HL-60 (cell line): ENCODE measurements around the gene MISP3.

ENCODE experiments used
- DNase-seq, 2 experiments: peaks; one replicate each; pipeline ENCODE4 v3.0.0-alpha.2; 2010 to 2020; ENCODE audit warnings: low read depth in 1 of 2, low spot score in 1 of 2
- H3K27ac ChIP-seq: fragments of 250-450 bp; sonication (Bioruptor Pico); replicated peaks from 2 replicates; pipeline ENCODE4 v1.5.1; 2020; ENCODE audit warnings: mild to moderate bottlenecking, moderate library complexity
- H3K27me3 ChIP-seq: fragments of 250-450 bp; sonication (Bioruptor Pico); 2 replicates; pipeline ENCODE4 v1.5.1; 2021; ENCODE audit warnings: mild to moderate bottlenecking, moderate library complexity; ENCODE audit not compliant: insufficient read depth, poor library complexity, severe bottlenecking
- H3K4me3 ChIP-seq: replicated peaks from 2 replicates; pipeline ENCODE4 v1.5.1; 2011; ENCODE audit warnings: mild to moderate bottlenecking, control low read depth, low read length; ENCODE audit not compliant: insufficient read depth
- CTCF ChIP-seq: IDR thresholded peaks from one replicate; pipeline ENCODE4 v1.5.1; 2011; ENCODE audit warnings: low read length, control low read depth, inconsistent platforms; ENCODE audit not compliant: insufficient read depth
- GABPA ChIP-seq: IDR thresholded peaks from 2 replicates; pipeline ENCODE4 v1.6.1; 2012; ENCODE audit warnings: low read depth
- POLR2AphosphoS5 ChIP-seq: IDR thresholded peaks from 2 replicates; pipeline ENCODE4 v1.6.1; 2012; ENCODE audit warnings: low read depth
- SPI1 ChIP-seq: IDR thresholded peaks from 2 replicates; pipeline ENCODE4 v1.6.1; 2012; ENCODE audit warnings: low read depth, mild to moderate bottlenecking, borderline replicate concordance
- TF ChIP-seq, protein P1 (sequence below): IDR thresholded peaks from 2 replicates; pipeline ENCODE4 v1.6.1; 2012; ENCODE audit warnings: low read depth; ENCODE audit not compliant: insufficient replicate concordance

The MISP3 gene

DNA sequence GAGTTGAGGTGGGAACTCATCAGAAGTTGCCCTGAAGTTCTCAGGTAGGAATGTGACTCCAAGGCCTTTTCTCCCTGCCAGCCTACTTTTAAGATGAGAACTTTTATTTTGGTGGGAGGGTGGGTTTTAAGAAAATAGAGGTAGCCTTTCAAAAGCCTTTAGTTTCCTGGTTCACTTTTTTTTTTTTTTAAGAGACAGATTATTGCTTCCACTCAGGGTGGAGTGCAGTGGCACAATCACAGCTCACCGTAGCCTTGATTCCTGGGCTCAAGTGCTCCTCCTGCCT lies 10.0 kb downstream of the MISP3 start:
- H3K27me3 ChIP-seq: no peaks in the 10 kb centered on the region

GRCh38 chr19:14085309-14085995 lies 12.9 kb downstream of the MISP3 start, which contains the start of gene C19orf67:
Gene C19orf67, minus strand, starts transcription at chr19:14085783. Its CDS starts 156 bp downstream, at chr19:14085627.
- TF ChIP-seq CTCF (no peak), GABPA (no peak), SPI1 (no peak), POLR2AphosphoS5 (no peak)
- TF ChIP-seq, protein P1, sequence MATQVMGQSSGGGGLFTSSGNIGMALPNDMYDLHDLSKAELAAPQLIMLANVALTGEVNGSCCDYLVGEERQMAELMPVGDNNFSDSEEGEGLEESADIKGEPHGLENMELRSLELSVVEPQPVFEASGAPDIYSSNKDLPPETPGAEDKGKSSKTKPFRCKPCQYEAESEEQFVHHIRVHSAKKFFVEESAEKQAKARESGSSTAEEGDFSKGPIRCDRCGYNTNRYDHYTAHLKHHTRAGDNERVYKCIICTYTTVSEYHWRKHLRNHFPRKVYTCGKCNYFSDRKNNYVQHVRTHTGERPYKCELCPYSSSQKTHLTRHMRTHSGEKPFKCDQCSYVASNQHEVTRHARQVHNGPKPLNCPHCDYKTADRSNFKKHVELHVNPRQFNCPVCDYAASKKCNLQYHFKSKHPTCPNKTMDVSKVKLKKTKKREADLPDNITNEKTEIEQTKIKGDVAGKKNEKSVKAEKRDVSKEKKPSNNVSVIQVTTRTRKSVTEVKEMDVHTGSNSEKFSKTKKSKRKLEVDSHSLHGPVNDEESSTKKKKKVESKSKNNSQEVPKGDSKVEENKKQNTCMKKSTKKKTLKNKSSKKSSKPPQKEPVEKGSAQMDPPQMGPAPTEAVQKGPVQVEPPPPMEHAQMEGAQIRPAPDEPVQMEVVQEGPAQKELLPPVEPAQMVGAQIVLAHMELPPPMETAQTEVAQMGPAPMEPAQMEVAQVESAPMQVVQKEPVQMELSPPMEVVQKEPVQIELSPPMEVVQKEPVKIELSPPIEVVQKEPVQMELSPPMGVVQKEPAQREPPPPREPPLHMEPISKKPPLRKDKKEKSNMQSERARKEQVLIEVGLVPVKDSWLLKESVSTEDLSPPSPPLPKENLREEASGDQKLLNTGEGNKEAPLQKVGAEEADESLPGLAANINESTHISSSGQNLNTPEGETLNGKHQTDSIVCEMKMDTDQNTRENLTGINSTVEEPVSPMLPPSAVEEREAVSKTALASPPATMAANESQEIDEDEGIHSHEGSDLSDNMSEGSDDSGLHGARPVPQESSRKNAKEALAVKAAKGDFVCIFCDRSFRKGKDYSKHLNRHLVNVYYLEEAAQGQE: no peak
- no peak within 1 kb of the TSS for H3K4me3 ChIP-seq
- no peak for DNase-seq
- no peaks in the 10 kb centered on the region for H3K27me3 ChIP-seq
- H3K27ac ChIP-seq: no peak within 1 kb of the TSS

More for the DNA sequence above, 10.0 kb downstream of the MISP3 start:
- no peak for DNase-seq
- Histone ChIP-seq H3K4me3 (no peak overlapping the region), H3K27ac (no peak overlapping the region)
- no peak for TF ChIP-seq SPI1

GRCh38 chr19:14086098-14086497 lies 13.5 kb downstream of the MISP3 start:
- TF ChIP-seq SPI1: no peak
- no peak for DNase-seq
- H3K4me3 ChIP-seq: no peak overlapping the region
- no peaks in the 10 kb centered on the region for H3K27me3 ChIP-seq
- H3K27ac ChIP-seq: no peak overlapping the region

GRCh38 chr19:14088634-14089411 lies 16.2 kb downstream of the MISP3 start:
- Histone ChIP-seq H3K4me3 (no peak overlapping the region), H3K27ac (no peak overlapping the region), H3K27me3 (no peaks in the 10 kb centered on the region)
- no peak for DNase-seq
- no peak for TF ChIP-seq POLR2AphosphoS5
- no peak for TF ChIP-seq GABPA
- TF ChIP-seq, protein P1: no peak
- no peak for TF ChIP-seq CTCF
- TF ChIP-seq SPI1: no peak

DNA sequence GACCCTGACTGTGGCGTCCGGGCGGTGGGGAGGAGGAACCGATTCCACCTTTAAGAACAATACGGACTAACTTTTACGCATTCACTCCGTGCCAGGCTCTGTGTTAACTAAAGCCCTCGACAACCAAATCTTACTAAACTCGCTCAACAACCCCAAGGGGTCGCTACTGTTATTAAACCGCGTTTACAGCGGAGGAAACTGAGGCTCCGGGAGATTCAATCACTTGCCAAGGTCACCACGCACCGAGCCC lies 16.8 kb downstream of the MISP3 start:
- DNase-seq: no peak
- Histone ChIP-seq H3K27me3 (no peaks in the 10 kb centered on the region), H3K27ac (no peak overlapping the region), H3K4me3 (peak overlapping the region; percentile 66)
- TF ChIP-seq POLR2AphosphoS5 (no peak), GABPA (no peak), CTCF (no peak), SPI1 (no peak)
- TF ChIP-seq, protein P1: no peak
